Activated naive CD4-positive, alpha-beta T cell treated with anti-CD3 and anti-CD28 coated beads, Interleukin-2, amount 50 U/mL, for 16 hours (primary cell): ENCODE data around the gene AFF2.
"Not testable (repeated sequence)": the region's sequence is repeated elsewhere in the genome, so short reads cannot be mapped to it uniquely, and the experiment has no call there.

ENCODE experiments used
- DNase-seq: peaks from one replicate; pipeline ENCODE4 v3.0.0-alpha.2; 2020

AFF2 gene

GRCh38 chrX:148871422-148872160, 371.2 kb downstream of the AFF2 start:
- no peak for DNase-seq

- DNase-seq, result no peak
These were observed 371.7 kb downstream of the AFF2 start for GRCh38 chrX:148872161-148872535.

GRCh38 chrX:148872881-148873280, 372.5 kb downstream of the AFF2 start:
- no peak for DNase-seq

GRCh38 chrX:148874636-148875246, 374.3 kb downstream of the AFF2 start:
- DNase-seq, result no peak

- DNase-seq, result no peak
These were observed 378.0 kb downstream of the AFF2 start for GRCh38 chrX:148878371-148878770.

- DNase-seq, result no peak
These were observed 384.8 kb downstream of the AFF2 start for GRCh38 chrX:148885203-148885602.

- no peak for DNase-seq
These were observed 393.0 kb downstream of the AFF2 start for GRCh38 chrX:148893395-148893794.

- DNase-seq, result no peak
These were observed 402.2 kb downstream of the AFF2 start for GRCh38 chrX:148902581-148902980.

GRCh38 chrX:148903176-148903575, 402.8 kb downstream of the AFF2 start:
- no peak for DNase-seq

GRCh38 chrX:148904421-148905111, 404.1 kb downstream of the AFF2 start:
- no peak for DNase-seq

GRCh38 chrX:148905400-148905799, 405.0 kb downstream of the AFF2 start:
- no peak for DNase-seq

- DNase-seq, result not testable (repeated sequence)
These were observed 406.2 kb downstream of the AFF2 start for GRCh38 chrX:148906628-148907027.

- no peak for DNase-seq
These were observed 409.3 kb downstream of the AFF2 start for GRCh38 chrX:148909758-148910157.

- DNase-seq, result no peak
These were observed 413.6 kb downstream of the AFF2 start for GRCh38 chrX:148913971-148914370.

- DNase-seq, result no peak
These were observed 414.4 kb downstream of the AFF2 start for GRCh38 chrX:148914783-148915182.

- no peak for DNase-seq
These were observed 415.1 kb downstream of the AFF2 start for GRCh38 chrX:148915474-148915873.

- no peak for DNase-seq
These were observed 417.0 kb downstream of the AFF2 start for GRCh38 chrX:148917441-148917840.

- DNase-seq, result no peak
These were observed 423.2 kb downstream of the AFF2 start for GRCh38 chrX:148923631-148924030.

- DNase-seq, result no peak
These were observed 426.0 kb downstream of the AFF2 start for GRCh38 chrX:148926371-148926770.

GRCh38 chrX:148928811-148929210, 428.4 kb downstream of the AFF2 start:
- DNase-seq, result no peak

GRCh38 chrX:148929686-148930085, 429.3 kb downstream of the AFF2 start:
- no peak for DNase-seq

GRCh38 chrX:148930206-148930729, 429.9 kb downstream of the AFF2 start:
- no peak for DNase-seq

- DNase-seq, result no peak
These were observed 433.5 kb downstream of the AFF2 start for GRCh38 chrX:148933881-148934280.

GRCh38 chrX:148938348-148938747, 437.9 kb downstream of the AFF2 start:
- DNase-seq, result no peak
